NCI-H2171 (cell line): Measurements from ENCODE around the gene GP1BB.
A peak's percentile ranks its signal among the peaks of the same experiment; 100 is the strongest.

Source experiments
- DNase-seq: peaks from one replicate; lab custom pipeline; 2025; lab: John Stamatoyannopoulos, UW

Gene GP1BB

DNA sequence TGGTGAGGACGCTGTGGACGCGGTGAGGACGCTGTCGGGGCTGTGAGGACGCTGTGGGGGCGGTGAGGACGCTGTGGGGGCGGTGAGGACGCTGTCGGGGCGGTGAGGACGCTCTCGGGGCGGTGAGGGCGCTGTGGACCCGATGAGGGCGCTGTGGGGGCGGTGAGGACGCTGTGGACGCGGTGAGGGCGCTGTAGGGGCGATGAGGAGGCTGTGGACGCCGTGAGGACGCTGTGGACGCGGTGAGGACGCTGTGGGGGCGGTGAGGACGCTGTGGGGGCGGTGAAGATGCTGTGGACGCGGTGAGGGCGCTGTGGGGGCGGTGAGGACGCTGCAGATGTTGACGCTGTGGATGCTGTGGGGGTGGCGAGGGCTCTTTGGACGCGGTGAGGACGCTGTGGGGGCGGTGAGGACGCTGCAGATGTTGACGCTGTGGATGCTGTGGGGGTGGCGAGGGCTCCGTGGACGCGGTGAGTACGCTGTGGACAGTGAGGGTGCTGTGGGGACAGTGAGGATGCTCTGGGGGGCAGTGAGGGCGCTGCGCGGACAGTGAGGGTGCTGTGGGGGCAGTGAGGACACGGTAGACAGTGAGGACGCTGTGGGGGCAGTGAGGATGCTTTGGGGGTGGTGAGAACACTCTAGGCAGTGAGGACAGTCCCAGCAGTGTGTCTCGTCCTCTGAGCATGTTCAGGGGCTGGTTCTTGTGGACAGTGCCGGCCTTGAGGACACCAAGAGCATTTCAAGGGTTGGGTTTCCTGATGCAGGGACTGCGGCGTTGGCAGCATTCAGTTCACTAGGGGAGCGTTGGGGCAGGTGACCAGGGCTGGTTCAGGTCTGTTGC lies 4.2 kb downstream of the GP1BB start:
- DNase-seq = no peak

DNA sequence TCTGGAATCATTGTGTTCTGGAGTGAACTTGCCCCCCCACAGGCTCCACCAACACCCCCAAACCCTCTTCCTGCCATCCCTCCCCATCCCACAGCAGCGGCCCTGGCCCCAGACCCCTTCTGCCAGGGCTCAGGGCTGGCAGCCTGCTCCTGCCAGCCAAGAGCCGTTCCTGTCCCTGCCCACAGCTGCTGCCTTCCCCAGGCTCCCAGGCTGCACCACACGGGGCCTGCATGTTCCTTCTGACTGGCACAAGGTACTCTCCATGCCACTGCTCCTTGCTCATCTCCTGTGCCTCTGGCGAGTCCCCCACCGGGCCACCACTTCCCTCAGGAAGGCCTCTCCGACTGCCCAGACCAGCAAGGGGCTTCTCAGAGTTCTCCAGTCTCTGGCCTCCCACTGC lies 4.9 kb downstream of the GP1BB start:
- DNase-seq = no peak

DNA sequence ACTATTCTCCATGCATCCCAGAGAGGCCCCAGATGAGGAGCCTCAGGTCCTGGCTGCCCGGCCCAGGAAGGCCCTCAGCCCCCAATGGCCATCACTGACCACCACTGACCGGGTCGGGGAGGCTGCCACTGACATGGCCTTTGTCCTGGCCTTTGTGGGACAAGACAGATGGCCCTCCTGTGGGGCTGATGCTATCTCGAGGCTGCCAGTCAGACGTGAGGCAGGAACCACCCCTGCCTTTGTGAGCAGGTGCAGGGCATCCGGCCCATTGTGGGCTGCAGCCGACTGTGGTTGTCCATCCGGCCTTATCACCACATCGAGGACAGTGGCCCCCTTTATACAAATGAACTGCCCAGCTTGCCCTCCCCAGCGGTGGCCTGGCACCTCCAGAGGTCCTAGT lies 5.5 kb downstream of the GP1BB start:
- DNase-seq = no peak

DNA sequence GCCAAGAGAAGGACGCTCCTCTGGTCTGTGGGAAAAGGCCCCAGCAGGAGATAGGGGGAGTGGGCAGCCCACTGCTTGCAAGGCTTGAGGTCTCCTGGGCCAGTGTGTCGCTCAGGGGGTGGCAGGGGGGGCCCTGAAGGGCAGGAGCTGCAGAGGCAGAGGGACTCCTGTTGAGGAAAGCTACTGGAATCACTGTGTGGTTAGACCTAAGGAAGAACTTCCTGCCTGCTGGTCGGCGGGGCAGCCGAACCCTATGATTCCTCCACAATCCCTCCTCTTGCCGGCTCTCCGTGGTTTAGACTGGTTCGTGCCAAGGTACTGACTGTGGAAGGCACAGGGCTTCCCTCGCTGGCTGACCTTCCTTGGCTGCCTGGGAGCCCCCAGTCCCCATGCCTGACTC lies 6.2 kb downstream of the GP1BB start:
- no peak for DNase-seq

DNA sequence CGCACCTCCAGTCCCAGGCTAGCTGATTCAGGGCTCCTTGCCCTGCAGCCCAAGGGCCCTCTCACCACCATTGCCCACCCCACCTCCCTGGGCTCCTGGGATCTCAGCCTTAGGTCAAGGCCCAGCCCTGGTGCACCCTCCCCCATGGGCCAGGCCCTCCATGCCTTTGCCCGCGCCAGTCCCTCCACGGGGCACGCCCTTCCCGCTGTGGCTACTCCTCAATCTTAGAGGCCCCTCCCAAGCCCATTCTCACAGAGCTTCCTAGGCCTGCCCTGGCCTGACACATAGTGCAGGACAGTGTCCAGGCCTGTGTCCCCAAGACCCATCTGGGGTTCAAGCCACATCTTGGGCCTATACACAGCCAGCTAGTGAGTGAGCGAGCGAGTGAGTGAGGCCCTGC lies 6.9 kb downstream of the GP1BB start:
- no peak for DNase-seq

DNA sequence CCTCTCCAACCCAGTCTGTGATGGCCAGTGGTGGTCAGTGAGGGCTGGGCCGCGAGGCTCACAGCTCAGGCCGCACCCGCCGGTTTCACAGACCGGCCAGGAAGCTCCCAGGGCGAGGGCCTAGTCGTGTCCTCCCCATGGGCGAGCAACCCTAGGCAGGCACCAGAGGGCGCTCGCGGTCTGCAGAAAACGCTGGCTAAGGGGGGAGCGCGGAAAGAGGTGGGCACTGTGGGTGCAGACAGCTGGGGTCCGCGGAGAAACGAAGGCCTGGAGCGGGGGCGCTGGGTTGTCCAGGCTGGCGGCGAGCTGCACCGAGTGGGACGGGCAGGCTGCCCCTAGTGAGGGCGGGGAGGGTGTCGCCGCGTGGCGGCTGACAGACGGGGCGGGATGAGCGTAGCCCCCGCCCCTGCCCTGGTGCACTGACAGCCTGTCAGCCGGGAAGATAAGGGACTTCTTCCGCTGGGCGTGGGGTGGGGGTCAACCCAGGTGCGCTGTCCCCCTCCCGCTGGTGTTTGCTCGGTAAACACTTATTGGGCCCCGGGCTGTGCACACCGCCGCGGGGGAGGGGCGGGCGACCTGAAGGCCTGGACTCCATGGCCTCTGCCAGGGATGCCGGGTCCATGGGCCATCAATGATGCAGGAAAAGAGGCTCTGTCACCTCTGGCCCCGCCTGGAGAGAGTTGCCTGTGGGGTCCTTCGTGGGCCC lies 7.5 kb downstream of the GP1BB start:
- peak; percentile 65 for DNase-seq

DNA sequence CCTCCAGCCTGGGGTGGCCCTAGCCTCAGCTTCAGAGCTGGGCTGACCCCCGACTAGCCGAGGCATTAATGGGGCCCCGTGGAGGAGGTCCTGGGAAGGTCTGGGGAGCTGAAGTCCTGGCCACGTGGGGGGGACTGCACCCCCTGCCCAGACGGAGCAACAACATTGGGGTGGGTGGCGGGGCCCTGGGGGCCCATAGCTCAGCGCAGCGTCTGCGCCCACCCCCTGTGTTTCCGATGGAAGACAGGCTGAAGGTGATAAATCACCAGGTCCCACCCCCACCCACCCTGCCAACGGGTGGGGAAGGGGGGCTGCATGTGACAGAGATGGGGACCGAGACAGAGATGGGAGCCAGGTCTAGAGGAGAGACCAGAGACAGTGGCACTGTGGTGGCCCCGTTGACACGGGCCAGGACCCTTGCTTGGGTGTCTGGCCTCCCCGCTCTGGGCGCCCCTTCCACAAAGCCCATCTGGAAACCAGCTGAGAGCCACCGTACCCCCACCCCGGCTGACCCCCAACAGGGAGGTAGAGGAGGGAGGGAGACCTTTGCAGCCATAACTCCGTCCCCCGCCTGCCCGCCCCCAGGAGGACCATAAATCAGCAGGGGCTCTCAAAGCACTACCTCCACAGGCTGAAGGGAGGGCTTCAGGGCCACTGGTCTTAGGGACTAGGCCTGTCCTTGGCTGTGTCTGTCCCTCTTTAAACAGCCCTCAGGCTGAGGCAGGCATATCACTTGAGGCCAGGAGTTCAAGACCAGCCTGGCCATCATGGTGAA lies 8.2 kb downstream of the GP1BB start:
- DNase-seq = no peak

DNA sequence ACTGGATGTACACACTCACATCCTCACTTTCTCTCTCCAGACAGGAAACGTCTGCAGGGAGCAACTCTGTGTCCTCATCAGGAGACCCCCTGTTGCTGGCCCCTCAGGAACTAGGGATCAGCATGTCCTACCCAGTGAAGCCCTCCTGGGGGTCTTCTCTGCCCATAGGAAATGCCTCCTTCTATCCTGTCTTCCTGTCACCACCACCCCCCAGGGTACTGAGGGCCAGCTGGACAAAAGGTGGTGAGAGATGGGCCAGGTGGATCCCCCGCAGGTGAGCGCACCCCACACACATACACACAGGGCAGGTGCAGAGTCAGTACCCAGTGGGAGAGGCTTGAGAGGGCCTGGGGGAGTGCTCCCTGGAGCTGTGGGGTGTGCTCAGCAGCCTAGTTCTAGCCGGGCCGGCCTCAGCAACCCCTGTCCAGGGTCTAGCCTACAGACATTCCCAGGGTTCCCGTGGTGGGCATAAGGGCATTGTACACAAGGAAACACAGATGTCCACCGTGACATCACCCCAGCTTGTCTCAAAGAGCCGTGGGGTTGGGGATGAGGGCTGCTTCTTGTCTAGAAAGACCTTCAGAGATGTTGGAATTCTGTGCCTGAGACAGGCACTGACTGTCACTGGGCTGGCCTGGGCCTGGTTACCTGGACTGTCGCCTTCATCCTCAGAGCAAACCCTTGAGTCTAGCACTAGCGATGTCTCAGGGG lies 9.2 kb downstream of the GP1BB start:
- DNase-seq = no peak

DNA sequence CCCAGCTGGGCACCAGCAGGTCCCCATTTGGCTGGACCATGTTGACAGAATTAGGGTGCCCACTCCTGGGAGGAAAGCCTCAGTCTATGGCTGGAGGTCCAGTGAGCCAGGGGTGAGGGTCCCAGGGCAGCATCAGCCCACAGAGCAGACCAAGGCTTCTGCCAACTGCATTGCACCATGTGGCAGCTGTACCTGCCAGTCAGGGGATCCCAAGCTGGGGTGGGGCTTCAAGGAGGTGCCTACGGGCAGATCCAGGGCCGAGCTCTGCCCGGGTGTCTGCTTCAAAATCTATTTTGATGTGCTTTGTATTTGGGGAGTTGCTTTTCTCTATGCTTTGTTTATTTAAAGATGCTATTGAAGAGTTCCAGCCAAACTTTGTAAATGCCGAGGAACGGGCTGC lies 10.4 kb downstream of the GP1BB start:
- no peak for DNase-seq

DNA sequence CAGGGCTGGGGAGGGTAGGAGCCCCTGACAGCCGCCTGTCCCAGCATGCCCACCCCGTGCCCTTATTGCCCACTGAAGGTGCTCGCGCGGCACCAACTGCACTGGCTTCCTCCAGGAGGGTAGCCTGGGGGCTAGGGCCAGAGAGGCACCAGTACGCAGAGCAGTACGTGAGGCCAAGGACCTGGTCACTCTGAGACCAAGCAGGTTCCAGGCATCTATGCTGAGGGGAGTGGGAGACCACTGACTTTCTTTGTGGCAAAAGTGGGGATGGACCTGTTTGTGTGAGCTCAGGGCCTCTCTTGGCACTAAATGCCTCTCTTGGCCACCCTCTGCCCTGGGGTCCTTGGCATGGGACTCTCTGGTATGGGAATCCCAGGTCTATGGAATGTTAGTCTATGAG lies 10.8 kb downstream of the GP1BB start:
- no peak for DNase-seq

DNA sequence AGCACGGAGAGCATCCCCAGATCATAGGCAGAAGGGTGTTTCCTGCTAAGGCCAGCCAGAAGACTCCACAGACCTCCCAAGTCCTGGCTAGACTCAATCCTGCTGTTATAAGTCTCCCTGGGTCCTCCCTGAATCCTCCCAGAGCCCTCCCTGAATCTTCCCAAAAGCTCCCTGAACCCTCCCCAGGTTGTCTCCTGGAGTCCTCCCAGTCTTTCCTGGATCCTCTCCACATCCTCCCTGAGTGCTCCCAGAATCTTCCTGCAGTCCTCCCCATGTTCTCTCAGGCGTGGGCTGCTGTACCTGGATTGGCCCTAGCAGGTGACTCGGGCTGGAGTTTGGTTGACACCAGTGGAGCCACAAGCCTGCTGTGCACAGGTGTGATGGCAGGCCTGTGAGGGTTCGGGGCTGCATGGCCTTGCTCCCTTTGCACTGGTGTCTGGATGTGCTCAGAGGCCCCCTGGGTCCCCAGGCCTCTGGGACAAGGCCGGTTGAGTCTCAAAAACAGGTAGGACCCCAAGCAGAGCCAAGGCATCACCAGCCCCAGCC lies 11.6 kb downstream of the GP1BB start:
- no peak for DNase-seq

DNA sequence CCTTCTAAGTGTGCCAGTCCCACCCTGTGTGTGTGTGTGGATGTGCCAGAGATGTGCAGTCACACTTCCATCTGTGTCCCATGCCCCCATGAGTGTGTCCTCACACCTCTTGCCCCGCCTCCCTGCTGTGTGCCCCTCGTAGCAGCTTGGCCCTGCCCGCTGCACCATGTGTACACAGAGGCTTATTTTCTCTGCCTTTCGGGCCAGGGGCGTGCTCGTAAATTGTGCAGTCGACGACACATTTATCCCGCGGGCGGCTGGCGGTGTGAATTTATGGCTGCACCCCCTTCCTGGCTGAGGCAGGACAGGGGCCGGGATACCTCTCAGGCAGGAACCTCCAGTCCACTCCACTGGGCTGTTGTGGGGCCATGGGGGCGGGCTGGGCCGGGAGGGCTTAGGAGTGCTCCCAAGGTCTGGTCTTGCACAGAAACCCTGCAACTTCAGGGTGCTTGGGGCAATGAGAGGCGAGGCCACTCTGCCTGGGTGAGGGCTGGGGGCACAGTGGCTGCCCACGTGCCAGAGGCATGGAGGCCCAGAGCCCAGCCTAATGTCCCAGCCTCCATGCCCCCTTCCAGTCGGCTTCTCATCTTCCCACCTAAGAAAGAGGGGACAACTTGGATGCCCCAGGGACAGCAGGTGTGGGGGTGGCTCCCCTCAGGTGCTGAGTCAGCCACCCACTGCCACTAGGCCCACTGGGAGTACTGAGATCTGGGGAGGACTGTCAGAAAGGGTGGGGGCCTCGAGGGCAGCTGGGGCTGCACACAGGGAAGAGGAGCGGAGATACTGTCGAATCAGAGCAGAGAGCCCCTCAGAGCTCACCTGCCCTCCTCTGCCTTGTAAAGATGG lies 12.5 kb downstream of the GP1BB start:
- DNase-seq = no peak

DNA sequence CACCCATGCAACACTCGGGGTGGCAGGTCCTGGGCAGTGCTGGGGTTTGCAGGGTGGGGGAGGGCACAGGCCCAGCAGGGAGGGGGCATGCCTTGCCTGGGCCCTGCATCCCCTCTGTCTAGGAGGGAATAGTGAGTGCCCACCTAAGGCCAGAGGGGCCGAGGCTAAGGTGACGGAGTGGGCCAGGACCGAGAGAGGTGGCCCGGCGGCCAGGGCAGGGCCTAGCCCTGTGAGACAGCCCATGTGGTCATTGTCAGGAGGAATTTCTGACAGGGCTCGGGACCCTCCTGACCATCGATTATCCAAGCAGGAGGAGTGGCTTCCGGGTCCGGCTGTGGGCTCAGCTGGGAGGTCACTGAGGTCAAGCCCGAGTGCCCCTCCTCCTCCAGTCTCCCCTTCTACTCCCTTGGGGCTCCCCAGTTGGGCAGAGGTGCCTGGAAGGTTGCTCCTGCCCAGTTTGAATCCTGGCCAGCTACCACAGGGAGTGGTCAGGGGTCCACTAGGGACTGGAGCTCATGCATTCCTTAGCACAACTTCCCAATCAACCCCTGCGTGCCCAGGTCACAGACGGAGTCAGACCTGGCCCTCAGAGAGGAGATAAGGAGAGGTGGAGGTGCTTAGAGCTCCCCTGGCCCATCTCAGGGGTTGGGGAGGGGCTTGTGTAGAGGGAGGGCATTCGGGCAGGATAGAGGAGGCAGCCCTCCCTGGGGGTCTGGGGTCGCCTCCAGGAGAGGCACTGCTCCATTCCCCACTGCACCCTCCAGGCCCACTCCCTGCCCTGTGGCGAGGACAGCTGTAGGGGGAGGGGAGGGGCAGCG lies 14.7 kb downstream of the GP1BB start:
- DNase-seq = no peak

DNA sequence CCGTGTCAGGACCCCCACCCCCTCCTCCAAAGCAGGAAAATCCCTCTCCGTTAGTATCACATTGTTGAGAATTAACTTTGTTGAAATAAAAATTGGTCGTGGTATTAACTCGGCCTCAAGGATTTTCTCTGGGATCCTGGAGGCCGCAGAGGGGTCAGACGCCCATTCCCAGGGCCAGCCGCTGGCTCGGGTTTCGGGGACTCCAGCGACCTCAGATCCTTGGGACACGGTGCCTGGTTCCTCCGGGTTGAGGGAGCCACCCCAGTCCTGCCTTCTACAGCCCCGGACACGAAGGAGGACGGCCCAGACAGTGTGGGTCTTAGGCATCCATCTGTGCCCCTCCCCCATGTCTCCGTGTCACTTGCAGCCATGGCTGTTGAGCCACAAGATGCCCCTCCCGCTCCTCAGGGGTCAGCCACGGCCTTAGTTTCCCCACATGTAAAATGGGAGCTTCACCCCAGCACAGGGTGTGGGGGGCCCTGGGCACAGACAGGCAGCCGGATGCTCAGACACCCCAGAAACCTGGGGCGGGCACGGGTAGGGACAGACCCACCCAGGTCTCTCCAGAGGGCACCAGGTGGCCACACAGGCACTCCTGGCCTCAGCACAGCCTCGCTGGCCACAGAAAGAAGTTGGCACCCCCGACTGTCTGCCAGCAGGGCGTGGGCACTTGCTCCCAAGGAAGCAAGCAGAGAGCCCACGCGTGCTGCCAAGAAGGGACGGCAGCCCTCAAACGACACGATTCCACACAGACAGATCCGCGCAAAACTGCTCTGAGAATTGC lies 15.5 kb downstream of the GP1BB start:
- no peak for DNase-seq

DNA sequence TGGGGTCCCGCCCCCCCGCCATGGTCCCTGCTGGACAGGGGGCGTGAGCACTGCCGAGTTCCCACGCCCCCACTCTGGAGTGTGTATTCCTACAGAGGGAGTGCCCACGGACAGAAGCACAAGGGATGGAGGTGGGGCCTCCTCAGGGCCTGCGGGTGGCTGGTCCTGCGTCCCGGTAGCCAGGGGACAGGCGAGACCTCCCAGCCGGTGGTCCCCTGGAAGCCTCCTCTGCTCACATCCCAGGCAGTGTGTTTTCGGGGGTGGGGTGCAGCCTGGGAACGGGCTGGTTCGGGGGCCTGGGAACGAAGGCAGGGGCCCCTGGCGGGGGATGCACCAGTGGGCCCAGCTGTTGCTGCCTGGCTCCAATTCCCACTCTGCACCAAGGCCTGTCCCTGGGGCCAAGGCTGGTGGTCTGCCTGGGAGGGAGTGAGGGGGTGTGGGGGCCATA lies 16.1 kb downstream of the GP1BB start:
- DNase-seq = no peak

DNA sequence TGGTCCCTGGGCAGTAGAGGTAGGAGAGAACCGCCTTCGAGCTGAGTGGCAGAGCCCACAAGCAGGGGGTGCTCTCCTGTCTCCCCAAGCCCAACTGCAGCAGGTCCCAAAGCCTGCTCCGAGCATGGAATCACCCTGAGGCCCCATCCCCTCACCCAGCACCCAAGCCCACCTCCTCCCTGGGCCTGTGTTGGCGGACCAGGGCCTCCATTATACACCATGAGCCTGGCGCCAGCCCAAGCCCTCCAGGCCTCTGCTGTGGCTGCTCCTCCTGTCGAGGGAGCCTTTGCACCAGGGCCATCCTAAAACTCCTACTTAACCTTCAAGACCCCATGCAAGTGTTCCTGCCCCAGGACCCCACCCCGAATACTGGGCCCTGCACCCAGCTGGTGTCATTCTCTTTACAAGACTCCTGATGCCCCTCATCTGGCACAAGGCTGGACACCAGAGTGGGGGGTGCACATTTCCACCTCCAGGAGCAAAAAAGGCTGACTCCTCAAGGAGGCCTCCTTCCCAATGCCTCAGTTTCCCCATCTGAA lies 16.6 kb downstream of the GP1BB start:
- no peak for DNase-seq

DNA sequence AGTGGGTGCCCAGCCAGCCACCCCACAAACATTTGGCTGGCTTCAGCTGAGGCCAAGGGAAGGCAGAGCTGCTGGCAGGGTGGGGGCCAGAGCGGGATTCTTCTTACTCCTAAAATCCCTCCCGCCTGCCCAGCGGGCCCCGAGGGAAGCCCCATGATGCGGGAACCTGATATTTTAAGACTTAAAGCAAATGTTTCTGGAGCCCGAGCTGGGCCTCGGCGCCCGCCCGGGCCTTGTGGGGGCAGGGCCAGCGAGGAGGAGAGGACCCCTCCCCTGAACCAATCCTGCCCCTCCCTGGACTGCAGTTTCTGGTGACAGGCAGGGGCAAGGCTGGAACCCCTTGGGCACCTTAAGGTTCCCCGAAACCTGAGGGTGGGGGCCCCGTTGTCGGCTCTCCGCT lies 17.2 kb downstream of the GP1BB start:
- no peak for DNase-seq

DNA sequence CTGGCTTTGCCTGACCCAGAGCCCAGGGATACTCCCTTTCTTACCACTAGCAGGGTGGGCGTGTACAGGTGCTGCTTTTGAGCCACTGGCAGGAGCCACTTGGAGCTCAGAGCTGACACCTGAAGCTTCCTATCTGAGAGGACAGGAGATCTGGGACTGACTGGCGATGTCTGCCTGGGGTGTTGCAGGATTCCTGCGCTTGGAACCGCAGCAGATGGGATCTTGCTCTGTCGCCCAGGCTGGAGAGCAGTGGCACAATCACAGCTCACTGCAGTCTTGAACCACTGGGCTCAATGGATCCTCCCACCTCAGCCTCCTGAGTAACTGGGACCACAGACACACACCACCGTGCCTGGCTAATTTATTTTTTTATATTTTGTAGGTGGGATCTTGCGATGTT lies 17.7 kb downstream of the GP1BB start:
- DNase-seq = no peak
